ENCODE data around the gene SEMA3G. TPM values are rescaled to one million over a fixed set of nuclear protein-coding genes. Genes with fewer than 3 reads are reported as not detected.
A peak's percentile ranks its signal among the peaks of the same experiment; 100 is the strongest.

The SEMA3G gene
- total and polyA plus RNA-seq, 9 donors: 10.8 to 20.3 (median 15.6) TPM

DNA sequence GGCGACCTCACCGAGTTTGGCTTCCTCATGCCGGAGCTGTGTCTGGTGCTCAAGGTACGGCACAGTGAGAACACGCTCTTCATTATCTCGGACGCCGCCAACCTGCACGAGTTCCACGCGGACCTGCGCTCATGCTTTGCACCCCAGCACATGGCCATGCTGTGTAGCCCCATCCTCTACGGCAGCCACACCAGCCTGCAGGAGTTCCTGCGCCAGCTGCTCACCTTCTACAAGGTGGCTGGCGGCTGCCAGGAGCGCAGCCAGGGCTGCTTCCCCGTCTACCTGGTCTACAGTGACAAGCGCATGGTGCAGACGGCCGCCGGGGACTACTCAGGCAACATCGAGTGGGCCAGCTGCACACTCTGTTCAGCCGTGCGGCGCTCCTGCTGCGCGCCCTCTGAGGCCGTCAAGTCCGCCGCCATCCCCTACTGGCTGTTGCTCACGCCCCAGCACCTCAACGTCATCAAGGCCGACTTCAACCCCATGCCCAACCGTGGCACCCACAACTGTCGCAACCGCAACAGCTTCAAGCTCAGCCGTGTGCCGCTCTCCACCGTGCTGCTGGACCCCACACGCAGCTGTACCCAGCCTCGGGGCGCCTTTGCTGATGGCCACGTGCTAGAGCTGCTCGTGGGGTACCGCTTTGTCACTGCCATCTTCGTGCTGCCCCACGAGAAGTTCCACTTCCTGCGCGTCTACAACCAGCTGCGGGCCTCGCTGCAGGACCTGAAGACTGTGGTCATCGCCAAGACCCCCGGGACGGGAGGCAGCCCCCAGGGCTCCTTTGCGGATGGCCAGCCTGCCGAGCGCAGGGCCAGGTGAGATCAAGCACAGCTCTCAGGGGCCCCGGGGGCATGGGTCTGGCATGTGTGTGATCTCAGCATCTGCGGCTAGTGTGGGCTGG, 43.1 kb upstream of the SEMA3G start:
- no peaks in the 10 kb centered on the region for H3K9me3 ChIP-seq (replicated peaks; ENCODE audit: control insufficient read depth, low read depth, low read length)
- H3K27ac ChIP-seq (ENCODE audit: low read length): no peak overlapping the region
- H3K4me3 ChIP-seq (ENCODE audit: low read length): no peak overlapping the region
- 93% methylated on average over 57 of the region's 59 CpGs for WGBS (ENCODE audit: insufficient coverage)
- H3K36me3 ChIP-seq (ENCODE audit: control insufficient read depth, insufficient read depth, low read length): peaks cover 91% of the 10 kb centered on the region
- peaks cover 24% of the 10 kb centered on the region for H3K4me1 ChIP-seq (ENCODE audit: control insufficient read depth, insufficient read depth, low read length)
- DNase-seq: no peak
- no peaks in the 10 kb centered on the region for H3K27me3 ChIP-seq (ENCODE audit: control insufficient read depth, insufficient read depth, low read length)

DNA sequence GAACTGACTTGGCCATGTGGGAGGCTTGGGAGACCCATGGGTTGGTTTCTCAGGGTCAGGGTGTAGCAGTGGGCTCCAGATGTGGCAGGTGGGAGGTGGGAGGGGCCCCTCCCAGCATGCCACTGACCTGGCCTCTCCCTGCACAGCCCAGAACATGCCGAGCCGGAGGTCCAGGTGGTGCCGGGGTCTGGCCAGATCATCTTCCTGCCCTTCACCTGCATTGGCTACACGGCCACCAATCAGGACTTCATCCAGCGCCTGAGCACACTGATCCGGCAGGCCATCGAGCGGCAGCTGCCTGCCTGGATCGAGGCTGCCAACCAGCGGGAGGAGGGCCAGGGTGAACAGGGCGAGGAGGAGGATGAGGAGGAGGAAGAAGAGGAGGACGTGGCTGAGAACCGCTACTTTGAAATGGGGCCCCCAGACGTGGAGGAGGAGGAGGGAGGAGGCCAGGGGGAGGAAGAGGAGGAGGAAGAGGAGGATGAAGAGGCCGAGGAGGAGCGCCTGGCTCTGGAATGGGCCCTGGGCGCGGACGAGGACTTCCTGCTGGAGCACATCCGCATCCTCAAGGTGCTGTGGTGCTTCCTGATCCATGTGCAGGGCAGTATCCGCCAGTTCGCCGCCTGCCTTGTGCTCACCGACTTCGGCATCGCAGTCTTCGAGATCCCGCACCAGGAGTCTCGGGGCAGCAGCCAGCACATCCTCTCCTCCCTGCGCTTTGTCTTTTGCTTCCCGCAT, 42.3 kb upstream of the SEMA3G start:
- Histone ChIP-seq H3K36me3 (ENCODE audit: control insufficient read depth, insufficient read depth, low read length) (peaks cover 91% of the 10 kb centered on the region), H3K4me3 (ENCODE audit: low read length) (no peak overlapping the region), H3K9me3 (replicated peaks; ENCODE audit: control insufficient read depth, low read depth, low read length) (no peaks in the 10 kb centered on the region), H3K27me3 (ENCODE audit: control insufficient read depth, insufficient read depth, low read length) (no peaks in the 10 kb centered on the region), H3K27ac (ENCODE audit: low read length) (no peak overlapping the region), H3K4me1 (ENCODE audit: control insufficient read depth, insufficient read depth, low read length) (peaks cover 22% of the 10 kb centered on the region)
- 89% methylated on average over 31 of the region's 31 CpGs for WGBS (ENCODE audit: insufficient coverage)
- no peak for DNase-seq

- no peak for DNase-seq
- no peaks in the 10 kb centered on the region for H3K27me3 ChIP-seq (ENCODE audit: control insufficient read depth, insufficient read depth, low read length)
- peaks cover 1% of the 10 kb centered on the region for H3K4me1 ChIP-seq (ENCODE audit: control insufficient read depth, insufficient read depth, low read length)
- no peak overlapping the region for H3K27ac ChIP-seq (ENCODE audit: low read length)
- peaks cover 91% of the 10 kb centered on the region for H3K36me3 ChIP-seq (ENCODE audit: control insufficient read depth, insufficient read depth, low read length)
- H3K4me3 ChIP-seq (ENCODE audit: low read length): no peak overlapping the region
- H3K9me3 ChIP-seq (replicated peaks; ENCODE audit: control insufficient read depth, low read depth, low read length): no peaks in the 10 kb centered on the region
- 61% methylated on average over 5 of the region's 10 CpGs for WGBS (ENCODE audit: insufficient coverage)
These were observed 40.0 kb upstream of the SEMA3G start for GRCh38 chr3:52484680-52485461.

GRCh38 chr3:52483577-52484381, 38.9 kb upstream of the SEMA3G start:
- peak; percentile 54 for DNase-seq
- peaks cover 91% of the 10 kb centered on the region for H3K36me3 ChIP-seq (ENCODE audit: control insufficient read depth, insufficient read depth, low read length)
- WGBS (ENCODE audit: insufficient coverage): 54% methylated on average over 8 of the region's 13 CpGs

DNA sequence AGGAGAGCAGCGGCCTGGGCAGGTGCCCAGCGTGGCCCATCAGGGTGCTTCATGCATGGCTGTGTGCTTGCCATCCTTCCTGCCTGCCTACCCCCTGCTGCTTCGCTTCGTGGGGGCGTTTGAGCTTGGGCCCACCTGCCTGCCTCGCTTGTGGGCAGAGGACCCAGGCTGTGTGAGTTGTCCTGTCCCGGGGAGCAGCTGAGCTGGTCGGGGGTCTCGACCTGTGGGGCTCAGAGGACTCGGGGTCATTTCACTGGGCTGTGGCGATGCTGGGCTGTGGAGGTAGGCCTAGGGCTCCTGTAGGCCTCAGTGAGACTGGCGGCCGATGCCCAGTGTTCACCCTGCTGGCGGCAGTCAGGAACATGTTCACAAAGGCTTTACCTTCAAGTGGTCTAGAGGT, 38.2 kb upstream of the SEMA3G start:
- no peak for DNase-seq
- Histone ChIP-seq H3K27me3 (ENCODE audit: control insufficient read depth, insufficient read depth, low read length) (no peaks in the 10 kb centered on the region), H3K9me3 (replicated peaks; ENCODE audit: control insufficient read depth, low read depth, low read length) (no peaks in the 10 kb centered on the region), H3K27ac (ENCODE audit: low read length) (no peak overlapping the region), H3K4me1 (ENCODE audit: control insufficient read depth, insufficient read depth, low read length) (no peaks in the 10 kb centered on the region), H3K4me3 (ENCODE audit: low read length) (no peak overlapping the region), H3K36me3 (ENCODE audit: control insufficient read depth, insufficient read depth, low read length) (peaks cover 92% of the 10 kb centered on the region)
- WGBS (ENCODE audit: insufficient coverage): 86% methylated on average over 14 of the region's 14 CpGs

More at GRCh38 chr3:52483577-52484381, 38.9 kb upstream of the SEMA3G start:
- Histone ChIP-seq H3K27ac (ENCODE audit: low read length) (peak overlapping the region; percentile 15), H3K27me3 (ENCODE audit: control insufficient read depth, insufficient read depth, low read length) (no peaks in the 10 kb centered on the region), H3K4me3 (ENCODE audit: low read length) (no peak overlapping the region), H3K4me1 (ENCODE audit: control insufficient read depth, insufficient read depth, low read length) (no peaks in the 10 kb centered on the region), H3K9me3 (replicated peaks; ENCODE audit: control insufficient read depth, low read depth, low read length) (no peaks in the 10 kb centered on the region)

DNA sequence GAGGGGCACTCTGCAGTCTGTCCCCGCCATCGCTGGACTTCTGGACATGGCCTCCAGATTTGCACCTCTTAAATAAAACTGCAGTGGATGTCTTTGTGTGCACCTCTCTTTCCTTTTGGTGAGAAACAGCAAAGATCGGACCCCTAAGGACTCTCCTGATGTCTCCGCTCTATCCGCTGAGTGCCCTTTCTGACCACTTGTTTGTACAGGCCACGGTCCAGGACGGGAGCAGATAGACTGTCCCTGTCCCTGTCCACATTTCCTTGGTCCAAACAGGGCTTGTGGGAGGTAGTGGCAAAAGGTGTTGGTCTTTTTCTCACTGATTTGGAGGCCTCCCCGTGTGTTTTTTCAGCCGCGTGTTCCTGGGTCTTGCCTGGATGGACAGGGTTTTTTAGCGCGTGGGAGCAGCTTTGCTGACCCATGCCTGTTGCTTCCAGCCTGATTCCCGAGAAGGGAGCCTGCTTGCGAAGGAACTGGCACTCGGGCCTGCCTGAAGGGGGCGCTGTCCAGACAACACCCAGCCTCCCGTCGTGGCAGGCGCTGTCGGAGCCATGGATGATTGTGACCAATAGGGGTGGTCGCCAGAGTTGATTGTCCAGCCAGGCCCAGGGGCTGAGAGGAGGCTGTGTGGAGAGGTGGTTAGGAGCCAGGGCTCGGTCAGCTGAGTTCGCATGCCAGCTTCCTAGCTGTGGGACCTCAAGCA, 37.1 kb upstream of the SEMA3G start:
- WGBS (ENCODE audit: insufficient coverage): 76% methylated on average over 22 of the region's 23 CpGs

DNA sequence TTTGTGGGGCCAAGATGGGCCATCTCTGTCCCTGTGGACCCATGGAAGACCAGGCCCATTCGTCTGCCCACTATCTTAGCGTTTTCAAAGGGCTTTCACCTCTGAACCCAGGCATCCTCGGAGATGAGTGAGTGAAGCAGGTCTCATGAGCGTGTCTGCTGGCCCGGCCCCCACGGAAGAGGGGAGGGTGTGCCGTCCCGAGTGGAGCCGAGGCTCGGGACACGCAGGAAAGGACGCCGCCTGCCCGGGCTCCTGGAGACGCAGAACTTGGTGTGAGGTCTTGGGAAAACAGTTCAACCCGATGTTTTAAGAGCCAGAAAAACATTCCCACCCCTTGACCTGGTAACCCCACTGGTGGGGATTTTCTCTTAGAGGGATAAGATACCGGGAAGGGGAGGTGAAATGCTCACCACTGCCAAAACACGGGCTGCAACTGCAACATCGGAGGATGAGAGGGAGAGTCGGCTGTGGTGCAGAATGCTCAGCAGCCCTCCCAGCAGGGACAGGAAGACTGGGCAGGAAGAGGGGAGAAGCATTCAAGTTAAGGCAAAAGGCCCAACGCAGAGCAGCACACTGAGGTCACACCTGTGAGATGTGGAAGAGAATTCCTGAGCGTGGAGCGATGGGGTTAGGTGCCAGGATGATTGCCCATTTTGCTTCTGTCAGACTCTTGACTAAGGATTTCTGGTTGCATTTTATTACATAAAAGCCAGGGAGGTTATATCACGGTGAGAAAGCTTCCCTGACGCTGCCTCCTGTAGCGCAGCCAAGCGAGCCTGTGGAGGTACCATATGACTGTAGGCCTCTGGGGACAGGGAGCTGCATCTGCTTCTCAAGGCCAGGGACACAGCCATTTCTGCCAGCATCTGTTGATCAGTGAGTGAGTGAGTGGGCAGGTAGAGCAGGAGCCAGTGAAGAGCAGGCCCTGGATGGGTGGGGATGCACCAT, 36.1 kb upstream of the SEMA3G start:
- no peaks in the 10 kb centered on the region for H3K9me3 ChIP-seq (replicated peaks; ENCODE audit: control insufficient read depth, low read depth, low read length)
- no peak overlapping the region for H3K4me3 ChIP-seq (ENCODE audit: low read length)
- 84% methylated on average over 16 of the region's 27 CpGs for WGBS (ENCODE audit: insufficient coverage)
- H3K36me3 ChIP-seq (ENCODE audit: control insufficient read depth, insufficient read depth, low read length): peaks cover 92% of the 10 kb centered on the region
- H3K27me3 ChIP-seq (ENCODE audit: control insufficient read depth, insufficient read depth, low read length): no peaks in the 10 kb centered on the region
- H3K27ac ChIP-seq (ENCODE audit: low read length): no peak overlapping the region
- no peak for DNase-seq
- no peaks in the 10 kb centered on the region for H3K4me1 ChIP-seq (ENCODE audit: control insufficient read depth, insufficient read depth, low read length)

More for the DNA sequence above, 37.1 kb upstream of the SEMA3G start:
- Histone ChIP-seq H3K27ac (ENCODE audit: low read length) (no peak overlapping the region), H3K9me3 (replicated peaks; ENCODE audit: control insufficient read depth, low read depth, low read length) (no peaks in the 10 kb centered on the region), H3K27me3 (ENCODE audit: control insufficient read depth, insufficient read depth, low read length) (no peaks in the 10 kb centered on the region), H3K4me3 (ENCODE audit: low read length) (no peak overlapping the region), H3K36me3 (ENCODE audit: control insufficient read depth, insufficient read depth, low read length) (peaks cover 92% of the 10 kb centered on the region), H3K4me1 (ENCODE audit: control insufficient read depth, insufficient read depth, low read length) (no peaks in the 10 kb centered on the region)
- no peak for DNase-seq

DNA sequence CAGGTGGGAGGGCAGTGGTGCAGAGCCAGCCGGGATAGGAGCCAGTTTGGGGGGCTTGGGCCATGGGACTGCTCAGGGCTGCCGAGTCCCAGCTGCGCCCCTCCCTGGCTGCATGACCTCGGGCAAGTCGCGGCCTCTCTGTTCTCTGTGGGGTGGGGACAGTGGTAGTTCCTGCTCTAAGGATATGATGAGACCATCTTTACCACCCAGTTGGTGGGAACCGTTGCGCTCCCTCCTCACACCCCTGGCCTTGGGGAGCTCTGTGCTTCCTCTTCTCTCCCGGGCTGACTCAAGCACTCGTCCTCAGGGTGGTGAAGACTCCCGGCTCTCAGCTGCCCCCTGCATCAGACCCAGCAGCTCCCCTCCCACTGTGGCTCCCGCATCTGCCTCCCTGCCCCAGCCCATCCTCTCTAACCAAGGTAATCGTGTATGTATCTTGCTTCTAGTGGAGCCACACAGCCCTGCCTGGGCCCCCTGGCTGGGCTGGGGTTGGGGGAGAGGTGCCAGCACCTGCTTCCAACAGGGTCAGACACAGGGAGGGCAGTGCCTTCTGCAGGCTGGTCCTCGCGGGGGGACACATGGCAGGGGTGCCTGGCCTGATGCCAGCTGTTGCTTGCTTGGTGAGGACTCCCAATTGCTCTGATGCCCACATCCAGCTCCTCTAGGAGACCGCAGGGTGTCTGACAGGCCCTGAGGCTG, 35.1 kb upstream of the SEMA3G start:
- no peak overlapping the region for H3K27ac ChIP-seq (ENCODE audit: low read length)
- H3K9me3 ChIP-seq (replicated peaks; ENCODE audit: control insufficient read depth, low read depth, low read length): no peaks in the 10 kb centered on the region
- DNase-seq: no peak
- no peak overlapping the region for H3K4me3 ChIP-seq (ENCODE audit: low read length)
- WGBS (ENCODE audit: insufficient coverage): 76% methylated on average over 8 of the region's 16 CpGs
- no peaks in the 10 kb centered on the region for H3K27me3 ChIP-seq (ENCODE audit: control insufficient read depth, insufficient read depth, low read length)
- H3K36me3 ChIP-seq (ENCODE audit: control insufficient read depth, insufficient read depth, low read length): peaks cover 91% of the 10 kb centered on the region
- H3K4me1 ChIP-seq (ENCODE audit: control insufficient read depth, insufficient read depth, low read length): no peaks in the 10 kb centered on the region

Measured in muscle of leg (tissue), 11 donors.